Effector memory CD4-positive, alpha-beta T cell (primary cell): ENCODE measurements around the gene CCNT2.
"Not testable (repeated sequence)": the region's sequence is repeated elsewhere in the genome, so short reads cannot be mapped to it uniquely, and the experiment has no call there.

ENCODE experiments used
- DNase-seq, 3 donors: peaks; one replicate each; pipeline ENCODE4 v3.0.0-alpha.2; 2020
- H3K27ac ChIP-seq: 2 replicates; pipeline ENCODE4 v1.7.0; 2013; ENCODE audit warnings: mild to moderate bottlenecking, low read length, moderate library complexity; ENCODE audit not compliant: insufficient read depth, poor library complexity, severe bottlenecking
- H3K27me3 ChIP-seq: replicated peaks from 2 replicates; pipeline ENCODE4 v1.7.0; 2013; ENCODE audit warnings: mild to moderate bottlenecking, low read length; ENCODE audit not compliant: insufficient read depth, control insufficient read depth, poor library complexity, severe bottlenecking
- H3K36me3 ChIP-seq: 2 replicates; pipeline ENCODE4 v1.7.0; 2013; ENCODE audit warnings: mild to moderate bottlenecking, low read length, moderate library complexity; ENCODE audit not compliant: control insufficient read depth, insufficient read depth
- H3K4me1 ChIP-seq: 2 replicates; pipeline ENCODE4 v1.7.0; 2013; ENCODE audit warnings: low read length, mild to moderate bottlenecking; ENCODE audit not compliant: control insufficient read depth, insufficient read depth, poor library complexity, severe bottlenecking
- H3K4me3 ChIP-seq: 2 replicates; pipeline ENCODE4 v1.7.0; 2013; ENCODE audit warnings: low read length, low read depth, mild to moderate bottlenecking; ENCODE audit not compliant: insufficient read depth, poor library complexity, severe bottlenecking
- H3K9me3 ChIP-seq: 2 replicates; pipeline ENCODE4 v1.7.0; 2013; ENCODE audit warnings: mild to moderate bottlenecking, low read length, moderate library complexity; ENCODE audit not compliant: control insufficient read depth

Gene CCNT2

DNA sequence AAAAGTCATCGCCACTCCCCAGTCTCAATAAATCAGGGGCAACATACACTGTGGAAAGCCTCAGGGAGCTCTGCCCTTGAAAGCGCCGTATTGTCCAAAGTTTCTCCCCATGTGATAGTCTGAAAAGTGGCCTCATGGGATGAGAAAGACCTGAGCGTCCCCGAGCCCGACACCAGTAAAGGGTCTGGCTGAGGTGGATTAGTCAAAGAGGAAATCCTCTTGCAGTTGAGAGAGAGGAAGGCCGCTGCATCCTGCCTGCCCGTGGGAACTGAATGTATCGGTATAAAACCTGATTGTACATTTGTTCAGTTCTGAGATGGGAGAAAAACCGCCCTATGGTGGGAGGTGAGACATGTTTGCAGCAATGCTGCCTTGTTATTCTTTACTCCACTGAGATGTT, 48.5 kb downstream of the CCNT2 start:
- DNase-seq, H3K27me3 ChIP-seq, H3K27ac ChIP-seq, H3K36me3 ChIP-seq, H3K4me3 ChIP-seq, H3K4me1 ChIP-seq, H3K9me3 ChIP-seq: not testable (repeated sequence)

DNA sequence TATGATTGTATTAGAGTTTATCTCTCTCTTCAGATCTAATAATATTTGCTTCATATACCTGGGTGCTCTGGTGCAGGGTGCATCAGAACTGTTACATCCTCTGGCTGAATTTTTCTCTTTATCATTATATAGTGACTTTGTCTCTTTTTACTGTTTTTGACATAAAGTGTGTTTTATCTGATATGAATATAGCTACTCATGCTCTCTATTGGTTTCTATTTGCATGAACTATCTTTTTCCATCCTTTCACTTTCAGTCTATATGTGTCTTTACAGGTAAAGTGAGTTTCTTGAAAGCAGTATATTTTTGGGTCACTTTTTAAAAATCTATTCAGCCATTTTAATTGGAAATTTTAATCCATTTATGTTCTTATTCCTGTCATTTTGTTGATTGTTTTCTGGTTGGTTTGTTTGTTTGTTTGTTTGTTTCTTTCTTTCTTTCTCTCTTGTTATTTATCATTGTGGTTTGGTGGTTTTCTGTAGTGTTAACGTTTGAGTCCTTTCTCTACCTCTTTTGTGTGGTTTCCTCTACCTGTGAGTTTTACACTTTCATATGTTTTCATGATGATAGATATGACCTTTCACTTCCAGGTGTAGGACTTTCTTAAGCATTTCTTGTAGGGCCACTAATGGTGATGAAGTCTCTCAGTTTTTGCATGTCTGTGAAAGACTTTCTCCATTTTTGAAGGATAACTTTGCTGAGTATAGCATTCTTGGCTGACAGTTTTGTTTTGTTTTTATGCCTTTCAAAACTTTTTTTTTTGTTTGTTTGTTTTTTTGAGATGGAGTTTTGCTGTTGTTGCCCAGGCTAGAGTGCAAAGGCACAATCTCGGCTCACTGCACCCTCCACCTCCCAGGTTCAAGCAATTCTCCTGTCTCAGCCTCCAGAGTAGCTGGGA, 54.9 kb downstream of the CCNT2 start:
- H3K36me3 ChIP-seq: no peaks in the 10 kb centered on the region
- H3K9me3 ChIP-seq: no peaks in the 10 kb centered on the region
- no peak overlapping the region for H3K4me3 ChIP-seq
- no peaks in the 10 kb centered on the region for H3K27me3 ChIP-seq
- H3K27ac ChIP-seq: no peak overlapping the region
- no peaks in the 10 kb centered on the region for H3K4me1 ChIP-seq
- no peak for DNase-seq

DNA sequence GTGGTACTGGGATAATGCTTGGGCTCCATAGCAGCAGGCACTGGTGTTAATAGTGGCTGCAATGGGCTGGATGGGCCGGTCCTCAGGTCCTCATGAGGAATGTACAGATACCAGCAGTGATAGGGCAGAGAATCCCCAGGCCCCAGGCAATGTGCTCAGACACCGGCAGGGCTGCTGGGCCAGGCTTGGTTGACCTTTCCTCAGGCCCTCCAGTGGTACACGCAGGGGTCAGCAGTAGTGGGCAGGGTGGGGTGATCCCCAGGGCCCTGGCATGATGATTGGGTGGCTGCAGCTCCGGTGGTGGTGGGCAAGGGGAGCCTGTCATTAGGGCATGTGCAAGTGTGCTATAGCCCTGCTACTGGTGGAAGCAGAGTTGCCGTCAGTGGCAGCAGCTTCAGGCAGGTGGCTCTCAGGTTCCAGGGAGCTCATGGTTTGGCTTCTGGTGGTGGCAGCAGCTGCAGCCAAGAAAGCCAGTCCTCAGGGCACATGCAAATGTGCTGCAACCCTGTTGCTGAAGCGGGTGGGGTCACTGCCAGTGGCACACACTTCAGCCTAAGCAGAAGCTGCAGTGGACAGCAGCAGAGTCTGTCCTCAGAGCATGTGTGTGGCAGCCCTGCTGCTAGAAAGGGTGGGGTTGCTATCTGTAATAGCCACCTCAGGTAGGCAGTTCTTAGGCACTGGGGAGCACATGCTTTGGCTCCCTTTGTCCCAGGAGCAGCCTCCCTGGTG, 56.8 kb downstream of the CCNT2 start:
- Histone ChIP-seq H3K4me1 (no peaks in the 10 kb centered on the region), H3K36me3 (no peaks in the 10 kb centered on the region), H3K4me3 (no peak overlapping the region), H3K9me3 (no peaks in the 10 kb centered on the region), H3K27me3 (no peaks in the 10 kb centered on the region), H3K27ac (no peak overlapping the region)
- no peak for DNase-seq

DNA sequence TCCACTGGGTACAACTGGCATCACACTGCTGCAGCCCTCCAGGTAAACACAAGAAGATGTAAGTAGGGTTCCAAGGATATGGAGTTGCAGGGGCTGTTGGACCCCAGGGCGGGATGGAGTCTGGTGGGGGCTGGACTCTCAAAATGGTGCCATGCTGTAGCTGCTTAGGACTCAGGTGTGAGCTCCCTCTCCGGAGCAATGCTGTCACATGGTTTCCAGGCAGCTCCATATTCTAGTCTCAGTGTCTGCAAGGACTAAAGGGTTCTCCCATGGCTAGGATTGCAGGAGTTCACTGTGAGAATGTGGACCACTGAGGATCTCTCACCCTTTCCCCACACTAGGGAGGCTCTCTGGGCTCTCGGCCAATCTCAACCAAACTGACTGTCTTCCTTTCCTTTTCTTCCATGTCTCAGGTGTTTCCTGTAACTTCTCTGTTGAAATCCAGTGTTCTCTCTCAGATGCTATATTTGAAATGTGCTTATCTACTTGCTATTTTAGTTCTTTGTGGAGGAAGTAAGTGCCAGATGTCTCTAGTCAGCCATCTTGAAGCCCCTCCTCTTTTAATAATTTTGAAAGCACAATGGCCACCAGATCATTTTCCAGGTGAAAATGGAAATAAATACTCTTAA, 57.6 kb downstream of the CCNT2 start:
- H3K9me3 ChIP-seq: no peaks in the 10 kb centered on the region
- H3K4me3 ChIP-seq: no peak overlapping the region
- no peak overlapping the region for H3K27ac ChIP-seq
- no peak for DNase-seq
- H3K36me3 ChIP-seq: no peaks in the 10 kb centered on the region
- no peaks in the 10 kb centered on the region for H3K27me3 ChIP-seq
- no peaks in the 10 kb centered on the region for H3K4me1 ChIP-seq

DNA sequence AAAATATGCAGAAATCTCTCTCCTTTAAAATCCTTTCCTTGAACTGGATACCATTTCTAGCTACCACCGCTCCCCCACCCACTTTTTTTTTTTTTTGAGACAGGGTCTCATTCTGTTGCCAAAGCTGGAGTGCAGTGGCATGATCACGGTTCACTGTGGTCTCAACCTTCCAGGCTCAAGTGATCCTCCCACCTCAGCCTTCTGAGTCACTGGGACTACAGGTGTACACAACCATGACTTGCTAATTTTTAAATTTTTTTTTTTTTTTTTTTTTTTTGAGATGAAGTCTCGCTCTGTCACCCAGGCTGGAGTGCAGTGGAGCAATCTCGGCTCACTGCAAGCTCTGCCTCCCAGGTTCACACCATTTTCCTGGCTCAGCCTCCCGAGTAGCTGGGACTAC, 58.5 kb downstream of the CCNT2 start:
- H3K27me3 ChIP-seq, DNase-seq, H3K4me3 ChIP-seq, H3K36me3 ChIP-seq, H3K4me1 ChIP-seq, H3K9me3 ChIP-seq, H3K27ac ChIP-seq: not testable (repeated sequence)

DNA sequence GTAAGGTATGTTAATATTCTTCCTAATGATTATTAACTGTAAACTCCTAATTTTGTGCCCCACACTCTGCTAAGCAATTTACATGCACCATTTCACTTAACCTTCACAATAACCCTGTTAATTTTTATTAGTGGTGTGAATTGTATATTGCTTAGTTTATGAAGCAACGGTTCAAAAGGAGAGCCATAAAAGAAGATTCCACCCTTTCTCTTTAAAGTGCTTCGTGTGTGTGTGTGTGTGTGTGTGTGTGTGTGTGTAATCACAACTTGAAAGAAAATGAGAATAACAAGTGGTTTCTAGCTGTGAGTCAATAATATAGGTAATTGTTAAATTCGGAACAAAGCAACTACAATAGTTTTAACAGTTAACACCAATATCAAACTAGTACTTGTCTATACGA, 60.6 kb downstream of the CCNT2 start:
- H3K36me3 ChIP-seq: no peaks in the 10 kb centered on the region
- no peak overlapping the region for H3K27ac ChIP-seq
- no peaks in the 10 kb centered on the region for H3K4me1 ChIP-seq
- no peaks in the 10 kb centered on the region for H3K9me3 ChIP-seq
- H3K27me3 ChIP-seq: no peaks in the 10 kb centered on the region
- DNase-seq: no peak
- H3K4me3 ChIP-seq: no peak overlapping the region

DNA sequence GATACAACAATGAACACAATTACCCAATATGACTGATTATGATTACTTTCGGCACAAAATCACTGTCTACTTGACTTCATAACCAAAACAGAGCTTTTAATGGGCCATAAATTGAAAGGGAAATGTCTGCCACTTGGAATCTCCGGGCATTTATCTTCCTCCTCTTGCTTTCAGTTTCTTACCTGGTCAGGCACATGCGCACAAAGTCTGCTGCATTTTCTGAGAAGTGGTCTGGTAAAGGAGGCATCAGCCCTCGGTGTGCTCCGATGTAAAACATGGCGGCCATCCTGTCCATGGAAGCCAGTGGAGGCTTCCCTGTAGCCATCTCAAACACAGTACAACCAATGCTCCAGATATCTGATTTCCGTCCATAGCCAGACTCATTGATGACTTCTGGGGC, 62.0 kb downstream of the CCNT2 start:
- Histone ChIP-seq H3K9me3 (no peaks in the 10 kb centered on the region), H3K4me1 (no peaks in the 10 kb centered on the region), H3K27me3 (no peaks in the 10 kb centered on the region), H3K36me3 (no peaks in the 10 kb centered on the region), H3K4me3 (no peak overlapping the region), H3K27ac (no peak overlapping the region)
- no peak for DNase-seq

DNA sequence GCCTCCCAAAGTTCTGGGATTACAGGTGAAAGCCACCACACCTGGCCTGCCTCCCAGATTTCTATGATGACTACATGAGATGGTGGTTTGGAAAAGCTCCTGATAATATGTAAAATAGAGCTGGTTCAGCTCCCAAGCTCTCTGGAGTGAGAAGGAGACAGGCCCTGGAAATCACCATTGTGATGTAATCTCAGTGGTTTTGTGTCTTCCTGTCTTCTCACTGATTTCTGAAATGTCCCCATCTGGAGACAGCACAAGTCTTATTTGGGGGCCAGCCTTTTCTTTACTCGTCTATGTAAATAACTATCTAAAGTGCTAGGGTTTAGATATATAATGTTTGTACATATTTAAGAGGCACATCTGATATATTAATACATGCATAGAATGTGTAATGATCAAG, 64.0 kb downstream of the CCNT2 start:
- Histone ChIP-seq H3K27ac (no peak overlapping the region), H3K36me3 (no peaks in the 10 kb centered on the region), H3K4me1 (no peaks in the 10 kb centered on the region), H3K27me3 (no peaks in the 10 kb centered on the region), H3K4me3 (no peak overlapping the region), H3K9me3 (no peaks in the 10 kb centered on the region)
- no peak for DNase-seq

DNA sequence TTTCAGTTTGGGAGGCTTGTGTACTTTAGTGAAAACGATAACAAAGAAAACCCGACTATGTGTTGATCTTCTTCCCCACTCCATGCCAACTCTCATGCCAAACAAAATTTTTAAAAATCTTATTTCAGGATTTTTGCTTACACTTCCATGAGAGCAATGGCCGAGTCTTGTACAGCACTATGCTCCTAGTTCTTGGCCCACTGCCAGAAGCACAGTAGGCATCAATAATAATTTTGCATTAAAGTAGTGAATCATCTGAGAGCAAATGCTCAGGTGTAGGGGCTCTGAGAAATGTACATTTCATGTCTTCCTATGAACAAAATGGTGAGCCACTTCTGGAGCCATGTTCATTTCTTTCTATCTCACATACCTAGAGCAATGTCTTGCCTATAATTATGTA, 66.4 kb downstream of the CCNT2 start:
- H3K27ac ChIP-seq: no peak overlapping the region
- no peaks in the 10 kb centered on the region for H3K4me1 ChIP-seq
- no peaks in the 10 kb centered on the region for H3K36me3 ChIP-seq
- H3K9me3 ChIP-seq: no peaks in the 10 kb centered on the region
- DNase-seq: no peak
- H3K4me3 ChIP-seq: no peak overlapping the region
- peaks cover 6% of the 10 kb centered on the region for H3K27me3 ChIP-seq
